NB4 (cell line): Measurements from ENCODE around the gene ITPR2.

Experiments
- CTCF ChIP-seq: IDR thresholded peaks from one replicate; pipeline ENCODE4 v1.5.1; 2012; ENCODE audit warnings: low read depth, low read length
- MAX ChIP-seq: IDR thresholded peaks from 2 replicates; pipeline ENCODE4 v1.6.1; 2011; ENCODE audit warnings: low read depth, low read length
- MYC ChIP-seq: IDR thresholded peaks from 2 replicates; pipeline ENCODE4 v1.6.1; 2011; ENCODE audit warnings: low read depth, low read length
- POLR2A ChIP-seq: IDR thresholded peaks from 2 replicates; pipeline ENCODE4 v1.6.1; 2011; ENCODE audit warnings: mild to moderate bottlenecking; ENCODE audit not compliant: insufficient read length; ENCODE audit errors: extremely low read depth

- TF ChIP-seq CTCF (no peak), POLR2A (no peak), MAX (no peak), MYC (no peak)
These were observed 339.3 kb downstream of the ITPR2 start for GRCh38 chr12:26493656-26494055.
